Mucosa of descending colon (tissue), 3 donors: ENCODE data around the gene IMPDH2. TPM values are rescaled to one million over a fixed set of nuclear protein-coding genes. Genes with fewer than 3 reads are reported as not detected.

Experiments
- ATAC-seq: fragments of 200-7000 bp; cut with Tn5 transposase; one replicate; pipeline ENCODE4 v1.9.1; 2020; ENCODE audit warnings: mild to moderate bottlenecking, moderate library complexity
- DNase-seq, 3 donors: peaks; one replicate each; pipeline ENCODE4 v3.0.0-alpha.2; 2020
- H3K36me3 ChIP-seq: fragments of 200-600 bp; one replicate; pipeline ENCODE4 v1.8.0; 2021; ENCODE audit warnings: low read depth, mild to moderate bottlenecking
- H3K4me1 ChIP-seq: fragments of 200-600 bp; one replicate; pipeline ENCODE4 v1.8.0; 2021; ENCODE audit warnings: low read depth, mild to moderate bottlenecking
- H3K4me3 ChIP-seq: fragments of 200-600 bp; one replicate; pipeline ENCODE4 v1.8.0; 2021; ENCODE audit warnings: mild to moderate bottlenecking
- H3K9me3 ChIP-seq: fragments of 200-600 bp; one replicate; pipeline ENCODE4 v1.8.0; 2021; ENCODE audit warnings: mild to moderate bottlenecking
- intact Hi-C, 2 donors: fragments of 100-400 bp; cut with DNase I in 1 of 2; cut with micrococcal nuclease in 1 of 2; formaldehyde crosslinking; loops; one replicate each; pipeline versions ENCODE4 v1.11.0 to v1.11.1; 2022; cut with DNase I, micrococcal nuclease
- microRNA-seq: library from miRNA; unstranded; fragments of <30 nt; microRNA quantifications from one replicate; pipeline ENCODE4, GENCODE V29; 2019
- total RNA-seq, 3 donors: library from RNA; stranded (reverse); fragmentation: NEBNext Ultra II Directional in 2 of 3; extraction: Animal tissue kit (Norgen Biotek cat#: 25700) in 2 of 3; gene quantifications; one replicate each; pipeline versions ENCODE4 v1.2.1 to v1.2.4, GENCODE V29; 2021 to 2023
- TF ChIP-seq, protein P1 (sequence below): fragments of 200-600 bp; IDR thresholded peaks from one replicate; pipeline ENCODE4 v1.8.0; 2022; ENCODE audit warnings: antibody characterized with exemption, mild to moderate bottlenecking
- donor health status: DM: no; HTN: no; CAD: no; lungs with moderate emphysema.
- donor health status: DM: no; HTN: no; CAD: no.
- donor health status: DM: no; HTN: yes; CAD: no.

The IMPDH2 gene
- total RNA-seq, 3 donors from 2014 or later: 113 to 146 (median 114) TPM

DNA sequence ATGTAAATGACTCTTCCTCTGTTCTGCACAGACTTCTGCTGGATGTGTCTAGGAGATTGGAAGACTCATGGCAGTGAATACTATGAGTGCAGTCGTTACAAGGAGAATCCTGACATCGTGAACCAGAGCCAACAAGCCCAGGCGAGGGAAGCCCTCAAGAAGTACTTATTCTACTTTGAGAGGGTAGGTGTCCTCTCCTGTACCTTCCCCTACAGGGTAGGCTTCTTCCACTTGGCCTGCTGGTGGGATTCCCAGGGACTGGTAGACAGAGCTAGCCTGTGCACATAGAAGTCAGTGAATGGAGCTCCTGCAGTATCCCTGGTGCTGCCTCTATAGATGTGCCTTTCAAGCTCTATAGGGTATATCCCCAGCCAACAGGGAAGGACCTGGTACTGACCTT, 49.7 kb downstream of the IMPDH2 start:
- H3K4me1 ChIP-seq: peaks cover 3% of the 10 kb centered on the region
- H3K4me3 ChIP-seq: no peak overlapping the region
- intact Hi-C loops: no loop called here
- DNase-seq: no peak
- TF ChIP-seq, protein P1, sequence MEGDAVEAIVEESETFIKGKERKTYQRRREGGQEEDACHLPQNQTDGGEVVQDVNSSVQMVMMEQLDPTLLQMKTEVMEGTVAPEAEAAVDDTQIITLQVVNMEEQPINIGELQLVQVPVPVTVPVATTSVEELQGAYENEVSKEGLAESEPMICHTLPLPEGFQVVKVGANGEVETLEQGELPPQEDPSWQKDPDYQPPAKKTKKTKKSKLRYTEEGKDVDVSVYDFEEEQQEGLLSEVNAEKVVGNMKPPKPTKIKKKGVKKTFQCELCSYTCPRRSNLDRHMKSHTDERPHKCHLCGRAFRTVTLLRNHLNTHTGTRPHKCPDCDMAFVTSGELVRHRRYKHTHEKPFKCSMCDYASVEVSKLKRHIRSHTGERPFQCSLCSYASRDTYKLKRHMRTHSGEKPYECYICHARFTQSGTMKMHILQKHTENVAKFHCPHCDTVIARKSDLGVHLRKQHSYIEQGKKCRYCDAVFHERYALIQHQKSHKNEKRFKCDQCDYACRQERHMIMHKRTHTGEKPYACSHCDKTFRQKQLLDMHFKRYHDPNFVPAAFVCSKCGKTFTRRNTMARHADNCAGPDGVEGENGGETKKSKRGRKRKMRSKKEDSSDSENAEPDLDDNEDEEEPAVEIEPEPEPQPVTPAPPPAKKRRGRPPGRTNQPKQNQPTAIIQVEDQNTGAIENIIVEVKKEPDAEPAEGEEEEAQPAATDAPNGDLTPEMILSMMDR: no peak
- H3K9me3 ChIP-seq: no peaks in the 10 kb centered on the region
- no peak for ATAC-seq
- H3K36me3 ChIP-seq: peaks cover 16% of the 10 kb centered on the region

Small RNA genes within 50 kb of the gene (microRNA-seq; reads per million reads assigned to microRNA genes)
- gene MIR191 (11,751 reads per million, percentile 96 among the genes with 10 or more reads in this experiment), gene MIR425 (4,783 reads per million, percentile 91 among the genes with 10 or more reads in this experiment)

Other genes starting within 250 kb of the IMPDH2 start
- 10 to 100 TPM; 53.3 to 76.3 (median 55.6) TPM for gene PRKAR2A, start 181.5 kb downstream of the IMPDH2 start, total RNA-seq
- gene SLC25A20, start 130.5 kb downstream of the IMPDH2 start, total RNA-seq: 10 to 100 TPM; 32.7 to 39.0 (median 36.9) TPM
- 100 to 1,000 TPM in 1 of 3 donors, 10 to 100 TPM in 2; 73.3 to 109 (median 82.1) TPM for gene ARIH2, start 110.6 kb downstream of the IMPDH2 start, total RNA-seq
- 10 to 100 TPM; 40.2 to 60.6 (median 41.4) TPM for gene P4HTM, start 39.2 kb downstream of the IMPDH2 start, total RNA-seq
- 100 to 1,000 TPM in 2 of 3 donors, 10 to 100 TPM in 1; 98.5 to 205 (median 165) TPM for gene WDR6, start 22.0 kb downstream of the IMPDH2 start, total RNA-seq
- 10 to 100 TPM; 16.7 to 32.7 (median 18.9) TPM for gene DALRD3, start 10.8 kb downstream of the IMPDH2 start, total RNA-seq
- 10 to 100 TPM; 61.0 to 69.9 (median 63.2) TPM for gene NDUFAF3, start 7.3 kb downstream of the IMPDH2 start, total RNA-seq
- 100 to 1,000 TPM in 1 of 3 donors, 10 to 100 TPM in 2; 73.0 to 104 (median 86.1) TPM for gene QRICH1, start 64.7 kb upstream of the IMPDH2 start, total RNA-seq
- 100 to 1,000 TPM; 235 to 415 (median 373) TPM for gene QARS1, start 75.4 kb upstream of the IMPDH2 start, total RNA-seq
- gene USP19, start 91.4 kb upstream of the IMPDH2 start, total RNA-seq: 10 to 100 TPM; 65.7 to 84.7 (median 82.6) TPM
- gene LAMB2, start 103.7 kb upstream of the IMPDH2 start, total RNA-seq: 100 to 1,000 TPM in 1 of 3 donors, 10 to 100 TPM in 2; 52.1 to 354 (median 82.0) TPM
- 10 to 100 TPM; 15.2 to 20.7 (median 19.9) TPM for gene CCDC71, start 136.9 kb upstream of the IMPDH2 start, total RNA-seq
- 10 to 100 TPM in 1 of 3 donors, 1 to 10 TPM in 2; 6.3 to 68.4 (median 6.3) TPM for gene KLHDC8B, start 142.2 kb upstream of the IMPDH2 start, total RNA-seq
- gene C3orf62, start 247.8 kb upstream of the IMPDH2 start, total RNA-seq: 1 to 10 TPM; 4.5 to 7.8 (median 5.5) TPM